ENCODE results near the gene LRMDA. TPM values are rescaled to one million over a fixed set of nuclear protein-coding genes. Genes with fewer than 3 reads are reported as not detected.

Gene LRMDA
- total and polyA plus RNA-seq, 2 of the 13 experiments (the other 11 are each of a cell fraction or from before 2014, with no cell fraction given): 13.4 to 22.0 TPM

DNA sequence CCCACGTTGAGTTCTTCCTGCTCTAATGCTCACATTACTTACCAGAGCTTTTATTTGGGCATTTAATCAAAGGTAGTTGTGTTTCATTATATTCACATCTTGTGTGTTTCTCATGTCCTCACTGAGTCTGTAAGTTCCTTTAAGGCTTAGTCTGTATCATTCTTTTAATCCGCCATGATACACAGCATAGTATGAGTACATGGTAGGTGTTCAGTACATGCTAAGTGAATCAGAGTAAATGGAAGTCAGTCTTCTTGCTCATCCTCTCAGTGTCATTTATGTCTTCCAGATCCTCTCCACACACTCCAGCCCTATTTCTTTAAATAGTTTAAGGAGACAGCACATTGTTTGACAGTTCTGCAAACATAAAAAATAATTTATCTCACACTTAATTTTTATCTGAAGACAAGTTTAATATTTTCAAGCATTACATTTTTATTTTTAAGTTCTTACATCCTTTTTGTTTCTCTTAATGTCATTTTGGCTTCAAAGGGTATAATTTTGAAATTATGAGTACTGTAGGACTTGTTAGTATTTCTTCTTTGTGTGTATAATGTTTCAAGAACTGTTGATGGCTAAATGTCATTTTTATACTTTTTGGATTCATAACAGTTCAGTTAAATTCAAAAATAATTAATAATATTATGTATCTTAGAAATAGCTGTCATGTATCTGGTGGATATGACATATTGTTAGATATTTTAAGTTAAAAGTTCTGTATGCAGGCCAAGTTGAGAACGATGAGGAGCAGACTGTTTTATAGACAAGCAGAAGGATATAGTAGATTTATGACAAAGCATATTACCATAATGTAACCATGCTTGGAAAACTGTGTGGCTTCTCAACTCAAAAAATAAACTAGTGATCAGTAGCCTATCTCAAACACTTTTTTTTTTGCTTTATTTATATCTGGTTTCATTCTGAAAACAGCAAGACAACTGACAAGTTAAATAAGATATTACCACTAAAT, 342.7 kb downstream of the LRMDA start (continued):
- TF ChIP-seq ZNF816 (CRISPR knock-in tag; IDR thresholded peaks at IDR 0.05; ENCODE audit: borderline replicate concordance) (no peak), JARID2 (CRISPR knock-in tag; IDR thresholded peaks at IDR 0.05; ENCODE audit: insufficient replicate concordance) (no peak), POLR2AphosphoS2 (IDR thresholded peaks at IDR 0.05; ENCODE audit: low read depth, low read length) (no peak), CHD4 (IDR thresholded peaks at IDR 0.05; ENCODE audit: borderline replicate concordance, low read length) (0 out of 2 replicates have a peak, but pooled peaks have one; percentile 30), PLRG1 (conservative IDR thresholded peaks at IDR 0.05) (no peak), IKZF1 (IDR thresholded peaks at IDR 0.05) (no peak), PHF21A (CRISPR knock-in tag; IDR thresholded peaks at IDR 0.05) (no peak), CBFB (CRISPR knock-in tag; IDR thresholded peaks at IDR 0.05) (no peak)
- TF ChIP-seq, protein P1, sequence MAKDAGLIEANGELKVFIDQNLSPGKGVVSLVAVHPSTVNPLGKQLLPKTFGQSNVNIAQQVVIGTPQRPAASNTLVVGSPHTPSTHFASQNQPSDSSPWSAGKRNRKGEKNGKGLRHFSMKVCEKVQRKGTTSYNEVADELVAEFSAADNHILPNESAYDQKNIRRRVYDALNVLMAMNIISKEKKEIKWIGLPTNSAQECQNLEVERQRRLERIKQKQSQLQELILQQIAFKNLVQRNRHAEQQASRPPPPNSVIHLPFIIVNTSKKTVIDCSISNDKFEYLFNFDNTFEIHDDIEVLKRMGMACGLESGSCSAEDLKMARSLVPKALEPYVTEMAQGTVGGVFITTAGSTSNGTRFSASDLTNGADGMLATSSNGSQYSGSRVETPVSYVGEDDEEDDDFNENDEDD (CRISPR knock-in tag; IDR thresholded peaks at IDR 0.05; ENCODE audit: borderline replicate concordance): no peak
- TF ChIP-seq, protein P2, sequence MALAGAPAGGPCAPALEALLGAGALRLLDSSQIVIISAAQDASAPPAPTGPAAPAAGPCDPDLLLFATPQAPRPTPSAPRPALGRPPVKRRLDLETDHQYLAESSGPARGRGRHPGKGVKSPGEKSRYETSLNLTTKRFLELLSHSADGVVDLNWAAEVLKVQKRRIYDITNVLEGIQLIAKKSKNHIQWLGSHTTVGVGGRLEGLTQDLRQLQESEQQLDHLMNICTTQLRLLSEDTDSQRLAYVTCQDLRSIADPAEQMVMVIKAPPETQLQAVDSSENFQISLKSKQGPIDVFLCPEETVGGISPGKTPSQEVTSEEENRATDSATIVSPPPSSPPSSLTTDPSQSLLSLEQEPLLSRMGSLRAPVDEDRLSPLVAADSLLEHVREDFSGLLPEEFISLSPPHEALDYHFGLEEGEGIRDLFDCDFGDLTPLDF (CRISPR knock-in tag; IDR thresholded peaks at IDR 0.05): no peak

Data from HepG2 (cell line).